CD4-positive, alpha-beta memory T cell (primary cell): Measurements from ENCODE around the gene KRTAP4-7. TPM values are rescaled to one million over a fixed set of nuclear protein-coding genes. Genes with fewer than 3 reads are reported as not detected.

ENCODE experiments used
- polyA plus RNA-seq, 2 donors: library from polyadenylated mRNA; unstranded; fragments of 300-500 nt; fragmentation: Illumina TruSeq; gene quantifications; one replicate each; pipeline ENCODE4 v1.2.3, GENCODE V29; 2021
- total RNA-seq, 2 experiments: library from RNA; stranded (reverse); gene quantifications; one replicate each; pipeline ENCODE4 v1.2.3, GENCODE V29; 2021

The KRTAP4-7 gene
- total and polyA plus RNA-seq, 4 experiments from 2014 or later: not detected

Other genes starting within 250 kb of the KRTAP4-7 start
Only the 30 nearest of the 38 such genes appear.
- gene KRT23, start 146.5 kb upstream of the KRTAP4-7 start, total RNA-seq: not detected
- under 1 TPM in 1 of 2 donors, not detected in 1; 0.15 TPM for gene KRT23, start 146.5 kb upstream of the KRTAP4-7 start, polyA plus RNA-seq
- not detected for gene KRT39, start 117.2 kb upstream of the KRTAP4-7 start, total RNA-seq
- not detected for gene KRT39, start 117.2 kb upstream of the KRTAP4-7 start, polyA plus RNA-seq
- gene KRT40, start 99.8 kb upstream of the KRTAP4-7 start, total RNA-seq: not detected
- gene KRT40, start 99.8 kb upstream of the KRTAP4-7 start, polyA plus RNA-seq: not detected
- not detected for gene KRTAP3-3, start 90.0 kb upstream of the KRTAP4-7 start, total RNA-seq
- not detected for gene KRTAP3-3, start 90.0 kb upstream of the KRTAP4-7 start, polyA plus RNA-seq
- not detected for gene KRTAP3-2, start 84.2 kb upstream of the KRTAP4-7 start, total RNA-seq
- gene KRTAP3-2, start 84.2 kb upstream of the KRTAP4-7 start, polyA plus RNA-seq: not detected
- gene KRTAP3-1, start 75.0 kb upstream of the KRTAP4-7 start, total RNA-seq: not detected
- not detected for gene KRTAP3-1, start 75.0 kb upstream of the KRTAP4-7 start, polyA plus RNA-seq
- gene KRTAP1-5, start 56.9 kb upstream of the KRTAP4-7 start, total RNA-seq: not detected
- not detected for gene KRTAP1-5, start 56.9 kb upstream of the KRTAP4-7 start, polyA plus RNA-seq
- gene KRTAP1-4, start 54.0 kb upstream of the KRTAP4-7 start, total RNA-seq: not detected
- not detected for gene KRTAP1-4, start 54.0 kb upstream of the KRTAP4-7 start, polyA plus RNA-seq
- gene KRTAP1-3, start 49.3 kb upstream of the KRTAP4-7 start, total RNA-seq: not detected
- not detected for gene KRTAP1-3, start 49.3 kb upstream of the KRTAP4-7 start, polyA plus RNA-seq
- gene KRTAP1-1, start 42.7 kb upstream of the KRTAP4-7 start, total RNA-seq: not detected
- not detected for gene KRTAP1-1, start 42.7 kb upstream of the KRTAP4-7 start, polyA plus RNA-seq
- not detected for gene KRTAP2-1, start 36.8 kb upstream of the KRTAP4-7 start, total RNA-seq
- not detected for gene KRTAP2-1, start 36.8 kb upstream of the KRTAP4-7 start, polyA plus RNA-seq
- not detected for gene KRTAP2-2, start 28.9 kb upstream of the KRTAP4-7 start, total RNA-seq
- gene KRTAP2-2, start 28.9 kb upstream of the KRTAP4-7 start, polyA plus RNA-seq: not detected
- not detected for gene KRTAP2-3, start 24.0 kb upstream of the KRTAP4-7 start, total RNA-seq
- gene KRTAP2-3, start 24.0 kb upstream of the KRTAP4-7 start, polyA plus RNA-seq: not detected
- not detected for gene KRTAP2-4, start 18.3 kb upstream of the KRTAP4-7 start, total RNA-seq
- not detected for gene KRTAP2-4, start 18.3 kb upstream of the KRTAP4-7 start, polyA plus RNA-seq
- gene KRTAP4-8, start 14.0 kb downstream of the KRTAP4-7 start, total RNA-seq: not detected
- not detected for gene KRTAP4-8, start 14.0 kb downstream of the KRTAP4-7 start, polyA plus RNA-seq
- gene KRTAP4-16, start 18.1 kb downstream of the KRTAP4-7 start, total RNA-seq: not detected
- not detected for gene KRTAP4-16, start 18.1 kb downstream of the KRTAP4-7 start, polyA plus RNA-seq
- gene KRTAP4-9, start 21.2 kb downstream of the KRTAP4-7 start, total RNA-seq: not detected
- gene KRTAP4-9, start 21.2 kb downstream of the KRTAP4-7 start, polyA plus RNA-seq: not detected
- gene KRTAP4-11, start 34.2 kb downstream of the KRTAP4-7 start, total RNA-seq: not detected
- not detected for gene KRTAP4-11, start 34.2 kb downstream of the KRTAP4-7 start, polyA plus RNA-seq
- gene KRTAP4-12, start 40.0 kb downstream of the KRTAP4-7 start, total RNA-seq: not detected
- gene KRTAP4-12, start 40.0 kb downstream of the KRTAP4-7 start, polyA plus RNA-seq: not detected
- gene KRTAP4-6, start 56.4 kb downstream of the KRTAP4-7 start, total RNA-seq: not detected
- gene KRTAP4-6, start 56.4 kb downstream of the KRTAP4-7 start, polyA plus RNA-seq: under 1 TPM in 1 of 2 donors, not detected in 1; 0.24 TPM
- gene KRTAP4-5, start 65.7 kb downstream of the KRTAP4-7 start, total RNA-seq: not detected
- not detected for gene KRTAP4-5, start 65.7 kb downstream of the KRTAP4-7 start, polyA plus RNA-seq
- not detected for gene KRTAP4-4, start 76.6 kb downstream of the KRTAP4-7 start, total RNA-seq
- gene KRTAP4-4, start 76.6 kb downstream of the KRTAP4-7 start, polyA plus RNA-seq: not detected
- not detected for gene KRTAP4-3, start 84.1 kb downstream of the KRTAP4-7 start, total RNA-seq
- not detected for gene KRTAP4-3, start 84.1 kb downstream of the KRTAP4-7 start, polyA plus RNA-seq
- not detected for gene KRTAP4-2, start 94.1 kb downstream of the KRTAP4-7 start, total RNA-seq
- gene KRTAP4-2, start 94.1 kb downstream of the KRTAP4-7 start, polyA plus RNA-seq: not detected
- gene KRTAP4-1, start 100.8 kb downstream of the KRTAP4-7 start, total RNA-seq: not detected
- not detected for gene KRTAP4-1, start 100.8 kb downstream of the KRTAP4-7 start, polyA plus RNA-seq
- not detected for gene KRTAP9-1, start 105.7 kb downstream of the KRTAP4-7 start, total RNA-seq
- gene KRTAP9-1, start 105.7 kb downstream of the KRTAP4-7 start, polyA plus RNA-seq: not detected
- gene KRTAP9-2, start 142.5 kb downstream of the KRTAP4-7 start, total RNA-seq: not detected
- gene KRTAP9-2, start 142.5 kb downstream of the KRTAP4-7 start, polyA plus RNA-seq: not detected
- gene KRTAP9-3, start 148.3 kb downstream of the KRTAP4-7 start, total RNA-seq: not detected
- gene KRTAP9-3, start 148.3 kb downstream of the KRTAP4-7 start, polyA plus RNA-seq: not detected
- not detected for gene KRTAP9-8, start 153.8 kb downstream of the KRTAP4-7 start, total RNA-seq
- not detected for gene KRTAP9-8, start 153.8 kb downstream of the KRTAP4-7 start, polyA plus RNA-seq
- not detected for gene KRTAP9-4, start 165.5 kb downstream of the KRTAP4-7 start, total RNA-seq
- gene KRTAP9-4, start 165.5 kb downstream of the KRTAP4-7 start, polyA plus RNA-seq: not detected